ENCODE results near the gene MYH6. TPM values are rescaled to one million over a fixed set of nuclear protein-coding genes. Genes with fewer than 3 reads are reported as not detected.
"Not testable (repeated sequence)": the region's sequence is repeated elsewhere in the genome, so short reads cannot be mapped to it uniquely, and the experiment has no call there.

The MYH6 gene
- total RNA-seq, 1 donor from 2014 or later, result not detected

DNA sequence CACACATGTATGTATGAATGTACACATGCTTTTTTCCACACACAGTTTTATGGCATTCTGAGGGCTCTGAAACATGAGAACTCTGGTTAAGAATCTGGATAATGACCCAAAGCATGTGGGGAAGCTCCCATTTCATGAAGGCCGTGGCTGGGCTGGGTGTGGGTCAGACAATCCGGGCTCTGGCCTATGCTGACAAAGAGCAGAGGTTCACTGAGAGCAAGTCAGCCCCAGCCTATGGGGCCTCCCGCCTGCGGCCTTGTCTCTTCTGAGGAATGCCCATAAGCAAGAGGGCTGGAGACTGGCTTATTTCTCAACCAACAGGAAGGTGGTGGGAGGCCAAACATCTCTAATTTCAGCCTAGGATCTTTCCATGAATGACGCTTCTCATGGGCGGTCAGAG is 8.5 kb downstream of the MYH6 start:
- TF ChIP-seq, protein P1, sequence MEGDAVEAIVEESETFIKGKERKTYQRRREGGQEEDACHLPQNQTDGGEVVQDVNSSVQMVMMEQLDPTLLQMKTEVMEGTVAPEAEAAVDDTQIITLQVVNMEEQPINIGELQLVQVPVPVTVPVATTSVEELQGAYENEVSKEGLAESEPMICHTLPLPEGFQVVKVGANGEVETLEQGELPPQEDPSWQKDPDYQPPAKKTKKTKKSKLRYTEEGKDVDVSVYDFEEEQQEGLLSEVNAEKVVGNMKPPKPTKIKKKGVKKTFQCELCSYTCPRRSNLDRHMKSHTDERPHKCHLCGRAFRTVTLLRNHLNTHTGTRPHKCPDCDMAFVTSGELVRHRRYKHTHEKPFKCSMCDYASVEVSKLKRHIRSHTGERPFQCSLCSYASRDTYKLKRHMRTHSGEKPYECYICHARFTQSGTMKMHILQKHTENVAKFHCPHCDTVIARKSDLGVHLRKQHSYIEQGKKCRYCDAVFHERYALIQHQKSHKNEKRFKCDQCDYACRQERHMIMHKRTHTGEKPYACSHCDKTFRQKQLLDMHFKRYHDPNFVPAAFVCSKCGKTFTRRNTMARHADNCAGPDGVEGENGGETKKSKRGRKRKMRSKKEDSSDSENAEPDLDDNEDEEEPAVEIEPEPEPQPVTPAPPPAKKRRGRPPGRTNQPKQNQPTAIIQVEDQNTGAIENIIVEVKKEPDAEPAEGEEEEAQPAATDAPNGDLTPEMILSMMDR (IDR thresholded peaks at IDR 0.05; ENCODE audit: insufficient read depth, low read length, poor library complexity, severe bottlenecking), result no peak
- Histone ChIP-seq H3K4me3 (ENCODE audit: low read depth, low read length) (no peak overlapping the region), H3K36me3 (ENCODE audit: control insufficient read depth, insufficient read depth, low read length) (no peaks in the 10 kb centered on the region), H3K27me3 (ENCODE audit: control insufficient read depth, insufficient read depth, low read length) (peaks cover 4% of the 10 kb centered on the region)
- no peak for DNase-seq (ENCODE audit: low read depth)

GRCh38 chr14:23399136-23399535 is 8.9 kb downstream of the MYH6 start:
- TF ChIP-seq, protein P1 (IDR thresholded peaks at IDR 0.05; ENCODE audit: insufficient read depth, low read length, poor library complexity, severe bottlenecking), result no peak
- no peak for DNase-seq (ENCODE audit: low read depth)
- Histone ChIP-seq H3K36me3 (ENCODE audit: control insufficient read depth, insufficient read depth, low read length) (no peaks in the 10 kb centered on the region), H3K27me3 (ENCODE audit: control insufficient read depth, insufficient read depth, low read length) (peaks cover 4% of the 10 kb centered on the region), H3K4me3 (ENCODE audit: low read depth, low read length) (no peak overlapping the region)

DNA sequence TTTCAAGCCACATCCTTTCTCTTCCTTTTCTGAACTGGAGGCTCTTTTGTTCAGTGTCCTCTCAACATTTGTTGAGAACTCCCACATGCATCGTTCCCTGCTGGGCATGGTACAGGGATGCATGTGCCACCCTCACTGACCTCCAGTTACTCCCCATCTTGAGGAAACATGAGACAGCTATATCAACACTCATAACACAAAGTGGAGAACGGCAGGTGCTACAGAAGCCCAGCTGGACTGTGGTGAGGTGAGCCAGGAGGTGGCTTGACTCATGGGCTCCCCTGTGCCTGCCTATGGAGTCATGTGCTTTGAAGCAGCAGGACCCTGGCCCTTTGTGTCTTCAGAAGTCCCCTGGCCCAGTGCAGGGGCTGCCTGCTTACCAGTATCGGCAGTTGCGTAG is 9.7 kb downstream of the MYH6 start:
- Histone ChIP-seq H3K27me3 (ENCODE audit: control insufficient read depth, insufficient read depth, low read length) (peaks cover 4% of the 10 kb centered on the region), H3K36me3 (ENCODE audit: control insufficient read depth, insufficient read depth, low read length) (no peaks in the 10 kb centered on the region), H3K4me3 (ENCODE audit: low read depth, low read length) (no peak overlapping the region)
- no peak for DNase-seq (ENCODE audit: low read depth)
- TF ChIP-seq, protein P1 (IDR thresholded peaks at IDR 0.05; ENCODE audit: insufficient read depth, low read length, poor library complexity, severe bottlenecking), result no peak

GRCh38 chr14:23396781-23397407 is 11.2 kb downstream of the MYH6 start:
- Histone ChIP-seq H3K4me3 (ENCODE audit: low read depth, low read length) (no peak overlapping the region), H3K27me3 (ENCODE audit: control insufficient read depth, insufficient read depth, low read length) (peaks cover 2% of the 10 kb centered on the region), H3K36me3 (ENCODE audit: control insufficient read depth, insufficient read depth, low read length) (no peaks in the 10 kb centered on the region)
- no peak for DNase-seq (ENCODE audit: low read depth)
- TF ChIP-seq, protein P1 (IDR thresholded peaks at IDR 0.05; ENCODE audit: insufficient read depth, low read length, poor library complexity, severe bottlenecking), result no peak

DNA sequence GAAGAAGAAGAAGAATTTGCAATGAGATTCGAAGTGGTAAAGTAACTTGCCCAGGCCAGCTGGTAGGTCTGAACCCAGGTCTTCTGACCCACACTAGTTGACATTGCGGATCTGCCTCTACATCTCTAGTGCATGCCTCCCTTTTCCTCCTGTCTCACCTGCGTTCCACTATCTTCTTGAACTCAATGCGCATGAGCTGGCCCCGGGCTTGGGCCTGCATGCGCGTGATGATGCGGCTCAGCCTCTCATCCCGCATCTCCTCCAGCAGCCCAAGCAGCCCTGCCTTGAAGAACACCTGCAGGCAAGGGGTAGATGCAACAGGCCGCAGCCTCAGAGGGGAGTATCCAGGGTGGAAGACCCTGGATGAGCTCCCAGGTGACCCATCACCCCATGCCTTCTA is 11.9 kb downstream of the MYH6 start:
- peaks cover 2% of the 10 kb centered on the region for H3K27me3 ChIP-seq (ENCODE audit: control insufficient read depth, insufficient read depth, low read length)
- H3K4me3 ChIP-seq (ENCODE audit: low read depth, low read length), result no peak overlapping the region
- no peak for DNase-seq (ENCODE audit: low read depth)
- no peaks in the 10 kb centered on the region for H3K36me3 ChIP-seq (ENCODE audit: control insufficient read depth, insufficient read depth, low read length)
- TF ChIP-seq, protein P1 (IDR thresholded peaks at IDR 0.05; ENCODE audit: insufficient read depth, low read length, poor library complexity, severe bottlenecking), result no peak

DNA sequence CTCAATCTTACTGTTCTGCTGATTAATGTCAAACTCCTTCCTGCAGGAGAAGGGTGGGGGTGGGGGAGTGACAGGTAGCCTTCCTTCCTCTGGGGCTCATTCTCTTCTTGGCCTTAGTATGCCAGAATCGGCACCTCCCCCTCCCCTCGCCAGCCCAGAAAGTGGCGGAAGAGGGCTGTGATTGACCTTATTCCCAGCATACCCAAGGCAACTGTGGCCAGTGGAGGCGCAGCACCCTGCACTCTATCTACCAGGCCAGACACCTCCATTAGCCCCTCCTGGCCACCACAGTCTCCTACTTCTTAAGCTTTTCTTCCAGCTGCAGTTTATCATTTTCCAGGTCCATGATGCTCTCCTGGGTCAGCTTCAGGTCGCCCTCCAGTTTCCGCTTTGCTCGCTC is 15.5 kb downstream of the MYH6 start:
- Histone ChIP-seq H3K36me3 (ENCODE audit: control insufficient read depth, insufficient read depth, low read length) (no peaks in the 10 kb centered on the region), H3K27me3 (ENCODE audit: control insufficient read depth, insufficient read depth, low read length) (peaks cover 6% of the 10 kb centered on the region), H3K4me3 (ENCODE audit: low read depth, low read length) (no peak overlapping the region)
- no peak for DNase-seq (ENCODE audit: low read depth)
- TF ChIP-seq, protein P1 (IDR thresholded peaks at IDR 0.05; ENCODE audit: insufficient read depth, low read length, poor library complexity, severe bottlenecking), result no peak

- not testable (repeated sequence) for DNase-seq (ENCODE audit: low read depth); H3K36me3 ChIP-seq (ENCODE audit: control insufficient read depth, insufficient read depth, low read length); H3K4me3 ChIP-seq (ENCODE audit: low read depth, low read length); H3K27me3 ChIP-seq (ENCODE audit: control insufficient read depth, insufficient read depth, low read length)
Measured at GRCh38 chr14:23389871-23390270, 18.2 kb downstream of the MYH6 start.
